GM10248 (cell line): ENCODE data around the gene LRRN4CL.
"Not testable (repeated sequence)": the region's sequence is repeated elsewhere in the genome, so short reads cannot be mapped to it uniquely, and the experiment has no call there.

Source experiments
- CTCF ChIA-PET: fragments of 300-600 bp; sonication (Branson Sonifier 250); formaldehyde crosslinking; extraction: SDS; loops from one replicate; lab custom pipeline; 2021; ENCODE audit warnings: antibody characterized with exemption; lab: Yijun Ruan, JAX
- POLR2A ChIA-PET: fragments of 350-650 bp; sonication (Branson Sonifier 250); formaldehyde crosslinking; extraction: SDS; loops from one replicate; lab custom pipeline; 2020; ENCODE audit warnings: antibody characterized with exemption; lab: Yijun Ruan, JAX
- DNase-seq: peaks from one replicate; pipeline ENCODE4 v3.0.0; 2012; ENCODE audit errors: extremely low spot score
- CTCF ChIP-seq: IDR thresholded peaks from 2 replicates; pipeline ENCODE4 v1.5.1; 2012; ENCODE audit warnings: mild to moderate bottlenecking, low read depth; ENCODE audit errors: extremely low read depth, missing control alignments, control extremely low read depth

The LRRN4CL gene

GRCh38 chr11:62707277-62707861, 18.0 kb upstream of the LRRN4CL start, which contains the start of the genes BSCL2 and GNG3:
TSS of gene BSCL2 (minus strand) at chr11:62707424. CDS start at chr11:62707195, 229 bp downstream.
TSS of gene GNG3 (plus strand) at chr11:62707676. CDS start at chr11:62708296, 620 bp downstream.
- CTCF ChIA-PET = interaction anchor here (1.2 to 9.1 kb wide), 8 partner anchors 10 to 165 kb away, joined by 3 to 79 read pairs (median 5); partner anchors contain the start of genes INTS5 and LRRN4CL
- POLR2A ChIA-PET = interaction anchor here (0.9 to 3.3 kb wide), 4 partner anchors 20 to 148 kb away, joined by 4 to 14 read pairs (median 4); partner anchors contain the start of genes HNRNPUL2 and TUT1
- DNase-seq = no peak
- no peak for TF ChIP-seq CTCF

GRCh38 chr11:62706850-62707247, 17.5 kb upstream of the LRRN4CL start:
- ChIA-PET CTCF (interaction anchor here (1.2 to 9.1 kb wide), 9 partner anchors 9 to 243 kb away, joined by 3 to 79 read pairs (median 4); partner anchors contain the start of gene INTS5), POLR2A (interaction anchor here (0.9 to 1.9 kb wide), 2 partner anchors 41 to 134 kb away, joined by 6 to 17 read pairs; partner anchors contain the start of genes C11orf98 and CSKMT)
- no peak for DNase-seq
- TF ChIP-seq CTCF = no peak

GRCh38 chr11:62705880-62706849, 16.8 kb upstream of the LRRN4CL start:
- POLR2A ChIA-PET = interaction anchor here (0.5 to 1.9 kb wide), 7 partner anchors 41 to 135 kb away, joined by 3 to 17 read pairs (median 4); partner anchors contain the start of genes C11orf98, CSKMT and EEF1G
- no peak for TF ChIP-seq CTCF

GRCh38 chr11:62705413-62705812, 16.1 kb upstream of the LRRN4CL start:
- CTCF ChIA-PET = interaction anchor here (0.8 to 9.1 kb wide), 10 partner anchors 11 to 242 kb away, joined by 3 to 79 read pairs (median 4); partner anchors contain the start of genes C11orf98, CSKMT, LRRN4CL and TUT1
- no peak for DNase-seq
- POLR2A ChIA-PET = interaction anchor here (0.5 to 1.9 kb wide), 5 partner anchors 40 to 131 kb away, joined by 3 to 17 read pairs (median 4); partner anchors contain the start of genes C11orf98, CSKMT and EEF1G
- no peak for TF ChIP-seq CTCF

More at GRCh38 chr11:62705880-62706849, 16.8 kb upstream of the LRRN4CL start:
- peak; percentile 96 for DNase-seq
- CTCF ChIA-PET = interaction anchor here (0.8 to 9.1 kb wide), 13 partner anchors 10 to 242 kb away, joined by 3 to 79 read pairs (median 4); partner anchors contain the start of genes C11orf98, CSKMT, INTS5 and LRRN4CL

- POLR2A ChIA-PET, DNase-seq: not testable (repeated sequence)
- CTCF ChIA-PET = interaction anchor here (1.1 to 9.1 kb wide), 6 partner anchors 10 to 279 kb away, joined by 3 to 79 read pairs (median 6); partner anchors contain the start of genes EML3 and TAF6L
Observed at GRCh38 chr11:62703921-62704320, 14.6 kb upstream of the LRRN4CL start.

- POLR2A ChIA-PET = no interaction called here
- no peak for DNase-seq
- CTCF ChIA-PET = interaction anchor here (0.8 to 9.1 kb wide), 8 partner anchors 8 to 278 kb away, joined by 3 to 79 read pairs (median 4); partner anchors contain the start of genes LBHD1 and UQCC3
- TF ChIP-seq CTCF = no peak
Observed at GRCh38 chr11:62702246-62702645, 12.9 kb upstream of the LRRN4CL start.
